ENCODE measurements around the gene TRIML2.

Gene TRIML2

GRCh38 chr4:188109157-188109755 is at the start of gene TRIML2:
Gene TRIML2, minus strand, starts transcription at chr4:188109603. Its CDS starts 4,235 bp downstream, at chr4:188105368.
- no peak for DNase-seq

GRCh38 chr4:188158336-188158735 is 48.9 kb upstream of the TRIML2 start:
- no peak for DNase-seq

GRCh38 chr4:188154668-188155405 is 45.4 kb upstream of the TRIML2 start:
- DNase-seq = no peak

GRCh38 chr4:188147776-188148175 is 38.4 kb upstream of the TRIML2 start:
- no peak for DNase-seq

GRCh38 chr4:188147176-188147575 is 37.8 kb upstream of the TRIML2 start:
- no peak for DNase-seq

GRCh38 chr4:188146618-188147017 is 37.2 kb upstream of the TRIML2 start:
- no peak for DNase-seq

- DNase-seq = no peak
Measured at GRCh38 chr4:188145601-188146000, 36.2 kb upstream of the TRIML2 start.

- no peak for DNase-seq
Measured at GRCh38 chr4:188143731-188144130, 34.3 kb upstream of the TRIML2 start.

GRCh38 chr4:188139671-188140070 is 30.3 kb upstream of the TRIML2 start:
- DNase-seq = no peak

GRCh38 chr4:188139141-188139540 is 29.7 kb upstream of the TRIML2 start, which contains the start of gene TRIML1:
Gene TRIML1, plus strand, starts transcription at chr4:188139441. Its CDS starts 118 bp downstream, at chr4:188139559.
- no peak for DNase-seq

GRCh38 chr4:188138227-188138626 is 28.8 kb upstream of the TRIML2 start:
- DNase-seq = no peak

GRCh38 chr4:188132232-188132631 is 22.8 kb upstream of the TRIML2 start:
- no peak for DNase-seq

- DNase-seq = no peak
Measured at GRCh38 chr4:188130355-188130754, 21.0 kb upstream of the TRIML2 start.

GRCh38 chr4:188127214-188127874 is 17.9 kb upstream of the TRIML2 start:
- DNase-seq = no peak

GRCh38 chr4:188121530-188121929 is 12.1 kb upstream of the TRIML2 start:
- DNase-seq = no peak

- DNase-seq = no peak
Measured at GRCh38 chr4:188117631-188118324, 8.4 kb upstream of the TRIML2 start.

GRCh38 chr4:188113156-188113555 is 3.8 kb upstream of the TRIML2 start:
- DNase-seq = no peak

GRCh38 chr4:188111955-188112354 is 2.6 kb upstream of the TRIML2 start:
- no peak for DNase-seq

GRCh38 chr4:188110741-188111471 is 1.5 kb upstream of the TRIML2 start:
- no peak for DNase-seq

GRCh38 chr4:188110036-188110435 is 633 bp upstream of the TRIML2 start:
- DNase-seq = no peak

GRCh38 chr4:188107931-188108843 is 1.2 kb downstream of the TRIML2 start:
- no peak for DNase-seq

GRCh38 chr4:188106454-188106853 is 2.9 kb downstream of the TRIML2 start:
- DNase-seq = no peak
